ENCODE data around the gene CDKN1B. TPM values are rescaled to one million over a fixed set of nuclear protein-coding genes. Genes with fewer than 3 reads are reported as not detected.

CDKN1B gene
- total RNA-seq (2014; rRNA removed; shearing (Covaris generic)) = 52.9 and 67.7 TPM in 2 replicates

DNA sequence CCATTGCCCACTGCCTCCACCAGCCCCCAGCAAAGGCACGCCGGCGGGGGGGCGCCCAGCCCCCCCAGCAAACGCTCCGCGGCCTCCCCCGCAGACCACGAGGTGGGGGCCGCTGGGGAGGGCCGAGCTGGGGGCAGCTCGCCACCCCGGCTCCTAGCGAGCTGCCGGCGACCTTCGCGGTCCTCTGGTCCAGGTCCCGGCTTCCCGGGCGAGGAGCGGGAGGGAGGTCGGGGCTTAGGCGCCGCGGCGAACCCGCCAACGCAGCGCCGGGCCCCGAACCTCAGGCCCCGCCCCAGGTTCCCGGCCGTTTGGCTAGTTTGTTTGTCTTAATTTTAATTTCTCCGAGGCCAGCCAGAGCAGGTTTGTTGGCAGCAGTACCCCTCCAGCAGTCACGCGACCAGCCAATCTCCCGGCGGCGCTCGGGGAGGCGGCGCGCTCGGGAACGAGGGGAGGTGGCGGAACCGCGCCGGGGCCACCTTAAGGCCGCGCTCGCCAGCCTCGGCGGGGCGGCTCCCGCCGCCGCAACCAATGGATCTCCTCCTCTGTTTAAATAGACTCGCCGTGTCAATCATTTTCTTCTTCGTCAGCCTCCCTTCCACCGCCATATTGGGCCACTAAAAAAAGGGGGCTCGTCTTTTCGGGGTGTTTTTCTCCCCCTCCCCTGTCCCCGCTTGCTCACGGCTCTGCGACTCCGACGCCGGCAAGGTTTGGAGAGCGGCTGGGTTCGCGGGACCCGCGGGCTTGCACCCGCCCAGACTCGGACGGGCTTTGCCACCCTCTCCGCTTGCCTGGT is at the start of gene CDKN1B:
CDKN1B (plus strand) TSS at position 576 of the 793 bp plus-strand sequence. CDS start 472 bp downstream, outside the sequence.
- DNase-seq (ENCODE audit: low spot score) = peak; percentile 94

GRCh38 chr12:12668005-12668404 is 49.2 kb upstream of the CDKN1B start:
- DNase-seq (ENCODE audit: low spot score) = no peak

DNA sequence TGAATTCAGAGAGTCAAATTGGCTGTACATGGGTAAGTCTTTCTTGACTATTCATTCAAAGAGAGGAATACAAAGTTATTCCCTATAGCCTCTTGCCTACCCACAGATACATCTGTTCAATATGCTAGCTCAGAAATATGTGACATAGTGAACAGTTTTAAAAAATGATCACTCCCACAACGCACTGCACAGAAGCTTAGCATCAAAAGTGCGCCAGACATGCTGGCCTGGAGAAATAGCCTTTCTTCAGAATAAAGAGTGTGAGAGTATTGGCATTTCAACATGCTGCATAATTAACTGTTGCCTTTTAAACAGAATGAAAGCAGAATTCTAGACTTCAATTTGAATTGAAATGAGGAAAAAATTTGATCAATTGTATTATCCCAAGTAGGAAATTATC is 48.1 kb upstream of the CDKN1B start:
- DNase-seq (ENCODE audit: low spot score) = no peak

GRCh38 chr12:12671850-12672660 is 45.1 kb upstream of the CDKN1B start:
- DNase-seq (ENCODE audit: low spot score) = no peak

- no peak for DNase-seq (ENCODE audit: low spot score)
Observed at GRCh38 chr12:12673296-12673695, 43.9 kb upstream of the CDKN1B start.

GRCh38 chr12:12676605-12677004 is 40.6 kb upstream of the CDKN1B start:
- DNase-seq (ENCODE audit: low spot score) = no peak

GRCh38 chr12:12681061-12681765 is 36.0 kb upstream of the CDKN1B start:
- DNase-seq (ENCODE audit: low spot score) = no peak

DNA sequence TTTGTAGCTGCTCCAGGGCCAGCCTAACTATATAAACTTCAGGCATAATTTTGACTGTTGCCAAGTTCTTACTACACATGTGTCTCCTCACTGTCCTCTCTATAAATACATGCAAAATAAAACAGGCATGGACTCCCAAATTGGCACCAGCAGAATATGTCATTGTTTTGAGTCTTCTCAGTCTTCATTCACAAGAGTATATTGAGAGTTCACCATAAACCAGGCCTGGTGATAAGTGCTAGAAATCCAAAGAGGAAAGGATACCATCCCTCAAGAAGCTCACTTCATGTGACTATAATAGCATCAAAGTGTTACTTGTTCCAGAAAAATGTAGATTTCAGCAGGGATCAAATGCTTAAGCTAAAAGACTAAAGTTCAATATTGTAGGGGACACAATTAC is 34.9 kb upstream of the CDKN1B start:
- no peak for DNase-seq (ENCODE audit: low spot score)

GRCh38 chr12:12683136-12683697 is 34.0 kb upstream of the CDKN1B start:
- DNase-seq (ENCODE audit: low spot score) = no peak

GRCh38 chr12:12683725-12684124 is 33.4 kb upstream of the CDKN1B start:
- DNase-seq (ENCODE audit: low spot score) = no peak

DNA sequence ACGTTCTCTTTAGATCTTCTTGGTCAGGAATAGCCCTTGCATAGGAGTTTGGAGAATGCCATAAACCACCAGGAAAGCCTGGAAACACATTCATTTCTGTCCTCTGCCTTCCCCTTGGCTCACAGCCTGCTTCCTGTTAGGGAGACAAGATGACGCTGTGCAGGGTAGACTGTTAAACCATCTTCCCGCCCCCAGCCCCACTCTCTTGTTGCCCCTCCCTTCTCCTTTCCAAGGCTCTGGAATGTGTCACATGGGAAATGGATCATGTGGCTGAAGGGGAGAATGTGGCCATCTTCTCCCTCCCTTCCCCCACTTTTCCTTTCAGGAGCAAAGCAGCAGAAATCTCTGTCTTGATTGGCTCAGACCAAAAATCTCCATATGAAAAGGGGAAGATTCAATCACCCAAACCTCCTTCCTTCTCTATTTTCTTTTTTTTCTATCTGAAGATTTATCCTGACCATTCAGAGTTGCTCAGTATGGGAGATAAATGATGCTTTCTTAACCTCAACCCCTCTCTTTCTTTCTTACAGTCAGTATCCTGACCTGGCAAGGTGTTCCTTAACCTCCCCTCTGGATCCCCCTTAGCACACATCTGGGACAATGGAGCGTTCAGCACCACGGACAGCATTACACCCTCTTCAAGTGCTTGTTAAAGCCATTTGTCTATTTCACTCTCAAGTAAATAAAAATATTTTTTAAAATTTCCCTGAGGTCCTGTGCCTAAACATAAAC is 32.6 kb upstream of the CDKN1B start:
- peak; percentile 51 for DNase-seq (ENCODE audit: low spot score)

GRCh38 chr12:12685305-12685704 is 31.9 kb upstream of the CDKN1B start:
- DNase-seq (ENCODE audit: low spot score) = no peak

DNA sequence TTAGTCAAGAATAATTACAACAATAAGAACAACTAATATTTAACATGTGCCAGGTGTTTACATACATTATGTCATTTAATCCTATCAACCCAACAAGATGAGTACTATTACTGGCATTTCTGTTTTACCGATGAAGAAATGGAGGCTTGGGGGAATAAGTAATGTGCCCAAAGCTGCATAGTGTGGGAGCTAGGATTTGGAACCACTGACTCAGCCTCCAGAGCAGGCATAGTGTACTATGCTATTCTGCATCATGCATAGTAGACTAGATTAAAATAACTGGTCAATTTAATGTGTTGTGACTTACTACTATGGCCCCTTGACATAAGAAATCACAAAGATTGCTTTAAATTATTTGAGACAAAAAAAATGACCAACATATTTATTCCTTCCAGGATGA is 30.7 kb upstream of the CDKN1B start:
- no peak for DNase-seq (ENCODE audit: low spot score)

DNA sequence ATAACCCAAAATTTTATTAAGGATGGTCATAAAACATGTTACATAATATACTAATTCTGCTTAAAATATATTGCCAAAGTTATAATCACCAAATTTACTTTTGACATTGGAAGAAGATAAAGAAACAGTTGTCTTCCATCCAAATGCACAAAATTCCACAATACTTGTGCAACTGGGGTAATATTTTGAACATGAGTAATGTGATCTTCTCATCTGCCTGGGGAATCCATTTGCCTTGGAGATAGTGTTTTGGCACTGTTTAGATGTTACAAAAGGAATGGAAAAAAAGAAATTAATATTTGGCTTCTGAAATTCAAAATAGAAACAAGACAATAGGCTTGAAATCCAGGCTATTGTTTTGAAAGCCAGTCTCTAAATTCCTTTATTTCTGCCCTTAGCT is 30.2 kb upstream of the CDKN1B start:
- no peak for DNase-seq (ENCODE audit: low spot score)

GRCh38 chr12:12689647-12690300 is 27.4 kb upstream of the CDKN1B start:
- no peak for DNase-seq (ENCODE audit: low spot score)

GRCh38 chr12:12691549-12691948 is 25.6 kb upstream of the CDKN1B start:
- no peak for DNase-seq (ENCODE audit: low spot score)

DNA sequence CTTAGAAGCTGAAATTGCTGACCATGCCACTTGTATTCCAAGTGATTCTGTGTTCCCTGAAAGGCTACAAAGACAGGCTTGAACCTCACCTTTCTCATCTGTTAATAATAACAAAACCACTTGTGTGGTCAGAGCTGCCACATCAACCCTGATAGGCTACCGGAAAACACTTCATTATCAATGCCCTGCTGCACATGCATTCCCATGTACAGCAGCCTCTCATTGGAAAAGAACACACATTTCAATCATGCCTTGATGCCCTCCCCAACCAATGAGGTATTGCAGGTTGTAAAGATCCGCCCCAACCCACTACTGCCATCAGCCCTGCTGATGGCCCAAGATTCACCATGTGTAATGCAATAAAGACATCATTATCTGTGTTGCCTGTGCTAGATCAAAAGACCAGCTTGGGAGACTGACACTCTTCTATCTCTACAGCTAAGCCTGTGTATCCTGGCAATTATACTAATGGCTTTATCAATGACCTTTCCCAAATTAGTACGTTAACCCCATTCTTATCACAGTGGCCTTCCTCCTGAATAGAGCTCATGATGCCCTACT is 24.0 kb upstream of the CDKN1B start:
- DNase-seq (ENCODE audit: low spot score) = no peak

- peak; percentile 97 for DNase-seq (ENCODE audit: low spot score)
Observed at GRCh38 chr12:12696562-12697383, 20.4 kb upstream of the CDKN1B start.

GRCh38 chr12:12699345-12699744 is 17.8 kb upstream of the CDKN1B start:
- no peak for DNase-seq (ENCODE audit: low spot score)

Data from HT-29 (cell line).